ENCODE results near the gene HECTD4. TPM values are rescaled to one million over a fixed set of nuclear protein-coding genes. Genes with fewer than 3 reads are reported as not detected.
"Not testable (repeated sequence)": the region's sequence is repeated elsewhere in the genome, so short reads cannot be mapped to it uniquely, and the experiment has no call there.

Gene HECTD4
- total and polyA plus RNA-seq, 2 donors (not counting 1 experiment from before 2014, with no cell fraction given), result 46.4 to 92.2 TPM

DNA sequence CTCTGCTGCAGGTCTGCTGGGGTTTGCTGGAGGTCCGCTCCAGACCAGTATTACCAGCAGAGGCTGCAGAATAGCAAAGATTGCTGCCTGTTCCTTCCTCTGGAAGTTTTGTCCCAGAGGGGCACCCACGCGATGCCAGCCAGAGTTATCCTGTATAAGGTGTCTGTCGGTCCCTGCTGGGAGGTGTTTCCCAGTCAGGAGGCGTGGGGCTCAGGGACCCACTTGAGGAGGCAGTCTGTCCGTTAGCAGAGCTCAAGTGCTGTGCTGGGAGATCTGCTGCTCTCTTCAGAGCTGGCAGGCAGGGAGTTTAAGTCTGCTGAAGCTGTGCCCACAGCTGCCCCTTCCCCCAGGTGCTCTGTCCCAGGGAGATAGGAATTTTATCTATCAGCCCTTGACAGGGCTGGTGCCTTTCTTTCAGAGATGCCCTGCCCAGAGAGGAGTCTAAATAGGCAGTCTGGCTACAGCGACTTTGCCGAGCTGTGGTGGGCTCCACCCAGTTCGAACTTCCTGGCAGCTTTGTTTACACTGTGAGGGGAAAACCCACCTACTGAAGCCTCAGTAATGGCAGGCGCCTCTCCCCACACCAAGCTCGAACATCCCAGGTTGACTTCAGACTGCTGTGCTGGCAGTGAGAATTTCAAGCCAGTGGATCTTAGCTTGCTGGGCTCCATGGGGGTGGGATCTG lies 223.6 kb downstream of the HECTD4 start:
- Histone ChIP-seq H3K36me3 (replicated peaks in 1 of 2; ENCODE audit: control extremely low read depth in 1 of 2, control insufficient read depth in 1 of 2, extremely low read depth in 1 of 2, insufficient read depth in 2 of 2, low read length in 1 of 2) (peaks cover 0 to 51% of the 10 kb centered on the region in 2 experiments), H3K4me1 (ENCODE audit: control insufficient read depth in 2 of 2, insufficient read depth in 2 of 2, low read length in 2 of 2) (peaks cover 21 to 22% of the 10 kb centered on the region in 2 donors), H3K9me3 (ENCODE audit: control extremely low read depth in 1 of 3, control insufficient read depth in 2 of 3, insufficient read depth in 1 of 3, low read length in 2 of 3) (peaks cover 0 to 30% (median 17%) of the 10 kb centered on the region in 3 donors), H3K9ac (ENCODE audit: low read length) (peak overlapping the region; percentile 38), H3K27ac (ENCODE audit: low read length in 2 of 2) (peak overlapping the region; percentile 61 to 78), H3K4me2 (replicated peaks; ENCODE audit: low read depth, low read length, poor library complexity, severe bottlenecking) (peak overlapping the region; percentile 64), H2AFZ (ENCODE audit: insufficient read depth, low read depth, low read length, poor library complexity, severe bottlenecking) (peak overlapping the region; percentile 56), H3K4me3 (ENCODE audit: control extremely low read depth in 1 of 5, extremely low read depth in 1 of 5, insufficient read depth in 1 of 5, low read depth in 2 of 5, low read length in 4 of 5) (peak overlapping the region in 1 of 5 experiments; percentile 39)
- not testable (repeated sequence) for H3K9me3 Mint-ChIP-seq (ENCODE audit: insufficient read depth); H4K20me1 ChIP-seq (ENCODE audit: control insufficient read depth, insufficient read depth, low read length, poor library complexity, severe bottlenecking); H3K27me3 Mint-ChIP-seq; H3K27me3 ChIP-seq (replicated peaks in 1 of 4; ENCODE audit: control extremely low read depth in 1 of 4, control insufficient read depth in 3 of 4, insufficient read depth in 4 of 4, low read length in 3 of 4); H3K79me2 ChIP-seq (ENCODE audit: control insufficient read depth, insufficient read depth, low read length)
- whole genome bisulfite sequencing (ENCODE audit: insufficient coverage), result 76% methylated on average over 8 of the region's 11 CpGs
- ATAC-seq (ENCODE audit: low read depth), result peak; percentile 66
- CTCF ChIA-PET, result interaction anchor here (0.9 to 1.1 kb wide), 2 partner anchors 28 to 83 kb away, joined by 3 to 5 read pairs; no protein-coding TSS in a partner anchor
- H3K27ac Mint-ChIP-seq, result peak overlapping the region; percentile 90
- POLR2A ChIA-PET, result interaction anchor here (0.6 to 1.6 kb wide), 2 partner anchors 50 to 52 kb away, joined by 3 to 6 read pairs; partner anchors contain the start of gene NAA25
- peak; percentile 63 for DNase-seq
- peaks cover 37% of the 10 kb centered on the region for H3K4me1 Mint-ChIP-seq
- H3K4me3 Mint-ChIP-seq, result peak overlapping the region; percentile 21
- intact Hi-C loops (cut with micrococcal nuclease), result loop anchor here (10.0 kb wide), 1 partner anchor 214 kb away; no protein-coding TSS in a partner anchor

DNA sequence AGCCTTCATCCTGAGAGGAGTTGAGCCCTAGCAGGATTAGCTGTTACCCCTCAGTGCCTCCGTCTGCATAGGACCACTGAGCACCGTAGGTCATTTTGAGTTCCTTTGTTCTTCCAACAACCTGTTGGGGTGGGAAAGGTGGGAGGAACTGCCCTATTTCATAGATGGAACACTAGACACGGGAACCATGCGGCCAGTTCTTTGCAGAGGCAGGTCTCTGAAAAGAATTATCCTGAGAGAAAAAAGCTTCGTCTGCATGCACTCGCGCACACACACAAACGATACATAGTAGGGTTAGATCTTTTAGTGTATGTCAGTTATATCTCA lies 228.4 kb downstream of the HECTD4 start:
- DNase-seq (no peak), ATAC-seq (ENCODE audit: low read depth) (no peak)
- H3K27me3 Mint-ChIP-seq, result no peaks in the 10 kb centered on the region
- Histone ChIP-seq H2AFZ (ENCODE audit: insufficient read depth, low read depth, low read length, poor library complexity, severe bottlenecking) (no peak overlapping the region), H3K27ac (ENCODE audit: low read length in 2 of 2) (peak overlapping the region in 1 of 2 donors; percentile 10), H3K9ac (ENCODE audit: low read length) (no peak overlapping the region), H3K9me3 (ENCODE audit: control extremely low read depth in 1 of 3, control insufficient read depth in 2 of 3, insufficient read depth in 1 of 3, low read length in 2 of 3) (peaks cover 0 to 17% (median 8%) of the 10 kb centered on the region in 3 donors), H3K4me2 (replicated peaks; ENCODE audit: low read depth, low read length, poor library complexity, severe bottlenecking) (no peak overlapping the region), H3K4me3 (ENCODE audit: control extremely low read depth in 1 of 5, extremely low read depth in 1 of 5, insufficient read depth in 1 of 5, low read depth in 2 of 5, low read length in 4 of 5) (no peak overlapping the region), H3K79me2 (ENCODE audit: control insufficient read depth, insufficient read depth, low read length) (peaks cover 6% of the 10 kb centered on the region), H3K27me3 (replicated peaks in 1 of 4; ENCODE audit: control extremely low read depth in 1 of 4, control insufficient read depth in 3 of 4, insufficient read depth in 4 of 4, low read length in 3 of 4) (no peaks in the 10 kb centered on the region), H3K4me1 (ENCODE audit: control insufficient read depth in 2 of 2, insufficient read depth in 2 of 2, low read length in 2 of 2) (peaks cover 11% of the 10 kb centered on the region in 2 donors), H4K20me1 (ENCODE audit: control insufficient read depth, insufficient read depth, low read length, poor library complexity, severe bottlenecking) (no peaks in the 10 kb centered on the region), H3K36me3 (replicated peaks in 1 of 2; ENCODE audit: control extremely low read depth in 1 of 2, control insufficient read depth in 1 of 2, extremely low read depth in 1 of 2, insufficient read depth in 2 of 2, low read length in 1 of 2) (peaks cover 4 to 58% of the 10 kb centered on the region in 2 experiments)
- CTCF ChIA-PET, result no interaction called here
- 100% methylated on average over 2 of the region's 8 CpGs for WGBS (ENCODE audit: insufficient coverage)
- intact Hi-C loops (cut with micrococcal nuclease), result loop anchor here (10.0 kb wide), 1 partner anchor 209 kb away; no protein-coding TSS in a partner anchor
- peak overlapping the region; percentile 7 for H3K27ac Mint-ChIP-seq
- POLR2A ChIA-PET, result interaction anchor here (0.7 kb wide), 1 partner anchor 11 kb away, joined by 5 read pairs; no protein-coding TSS in a partner anchor
- no peak overlapping the region for H3K4me3 Mint-ChIP-seq
- no peak for TF ChIP-seq EZH2 (IDR thresholded peaks at IDR 0.05; ENCODE audit: borderline replicate concordance, insufficient read depth, low read depth, low read length, poor library complexity, severe bottlenecking)
- TF ChIP-seq, protein P1, sequence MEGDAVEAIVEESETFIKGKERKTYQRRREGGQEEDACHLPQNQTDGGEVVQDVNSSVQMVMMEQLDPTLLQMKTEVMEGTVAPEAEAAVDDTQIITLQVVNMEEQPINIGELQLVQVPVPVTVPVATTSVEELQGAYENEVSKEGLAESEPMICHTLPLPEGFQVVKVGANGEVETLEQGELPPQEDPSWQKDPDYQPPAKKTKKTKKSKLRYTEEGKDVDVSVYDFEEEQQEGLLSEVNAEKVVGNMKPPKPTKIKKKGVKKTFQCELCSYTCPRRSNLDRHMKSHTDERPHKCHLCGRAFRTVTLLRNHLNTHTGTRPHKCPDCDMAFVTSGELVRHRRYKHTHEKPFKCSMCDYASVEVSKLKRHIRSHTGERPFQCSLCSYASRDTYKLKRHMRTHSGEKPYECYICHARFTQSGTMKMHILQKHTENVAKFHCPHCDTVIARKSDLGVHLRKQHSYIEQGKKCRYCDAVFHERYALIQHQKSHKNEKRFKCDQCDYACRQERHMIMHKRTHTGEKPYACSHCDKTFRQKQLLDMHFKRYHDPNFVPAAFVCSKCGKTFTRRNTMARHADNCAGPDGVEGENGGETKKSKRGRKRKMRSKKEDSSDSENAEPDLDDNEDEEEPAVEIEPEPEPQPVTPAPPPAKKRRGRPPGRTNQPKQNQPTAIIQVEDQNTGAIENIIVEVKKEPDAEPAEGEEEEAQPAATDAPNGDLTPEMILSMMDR (IDR thresholded peaks at IDR 0.05), result no peak
- peaks cover 25% of the 10 kb centered on the region for H3K4me1 Mint-ChIP-seq
- no peaks in the 10 kb centered on the region for H3K9me3 Mint-ChIP-seq (ENCODE audit: insufficient read depth)

Data from B cell (primary cell).